HCT116 (cell line): ENCODE data around the gene EPHA4. TPM values are rescaled to one million over a fixed set of nuclear protein-coding genes. Genes with fewer than 3 reads are reported as not detected.

ENCODE experiments used
- ATAC-seq: fragments of 200-7000 bp; cut with Tn5 transposase; 2 replicates; pipeline ENCODE4 v1.9.1; 2020; ENCODE audit warnings: mild to moderate bottlenecking, moderate library complexity
- BruUV-seq: library from RNA; stranded (reverse); fragments of 400-500 nt; replicated peaks from 2 replicates; lab custom pipeline; 2021; lab: Mats Ljungman, UMichigan
- CTCF ChIA-PET: fragments of 300-600 bp; sonication (Branson Sonifier 250); formaldehyde crosslinking; loops from one replicate; lab custom pipeline; 2021; ENCODE audit warnings: antibody characterized with exemption; lab: Charles Lee
- POLR2A ChIA-PET: fragments of 300-600, 350-600 bp; sonication (Branson Sonifier 250); formaldehyde crosslinking; loops from one replicate; lab custom pipeline; 2021; ENCODE audit warnings: antibody characterized with exemption; lab: Charles Lee
- RAD21 ChIA-PET, 2 experiments: fragments of 300-600 bp; sonication (Branson Sonifier 250); formaldehyde crosslinking; loops; one replicate each; lab custom pipeline; 2023; ENCODE audit warnings: low total read pairs in 2 of 2; ENCODE audit not compliant: uncharacterized antibody in 2 of 2, unreplicated experiment in 2 of 2, low non-redundant PET in 1 of 2; lab: Charles Lee
- DNase-seq: peaks from one replicate; pipeline ENCODE4 v3.0.0-alpha.2; 2010; ENCODE audit warnings: low read depth, low spot score
- H2AFZ ChIP-seq: fragments of 200-600 bp; shearing (Covaris generic), sonication (generic); 2 replicates; pipeline ENCODE4 v1.6.1; 2017; ENCODE audit warnings: low read depth, mixed run types, mixed read lengths, antibody characterized with exemption, low read length; ENCODE audit not compliant: poor library complexity, severe bottlenecking
- H3K27ac ChIP-seq: 2 replicates; pipeline ENCODE4 v1.5.1; 2012; ENCODE audit warnings: low read depth, low read length
- H3K27me3 ChIP-seq: fragments of 200-600 bp; sonication (generic); 2 replicates; pipeline ENCODE4 v1.6.1; 2016; ENCODE audit warnings: mixed run types, low read length, mixed read lengths; ENCODE audit not compliant: insufficient read depth
- H3K36me3 ChIP-seq, 2 experiments: fragments of 200-500 bp in 1 of 2; fragments of 200-600 bp in 1 of 2; sonication (Bioruptor generic) in 1 of 2; sonication (generic) in 1 of 2; 2 replicates each; pipeline versions ENCODE4 v1.5.1 to v1.6.1; 2014 to 2016; ENCODE audit warnings: low read length in 2 of 2, inconsistent platforms in 1 of 2, mixed read lengths in 1 of 2, mixed run types in 1 of 2; ENCODE audit not compliant: insufficient read depth in 2 of 2, control insufficient read depth in 1 of 2
- H3K4me1 ChIP-seq, 2 experiments: fragments of 200-600 bp in 1 of 2; sonication (generic) in 1 of 2; 2 replicates each; pipeline versions ENCODE4 v1.5.1 to v1.6.1; 2012 to 2017; ENCODE audit warnings: low read length in 2 of 2, inconsistent platforms in 1 of 2, mild to moderate bottlenecking in 1 of 2, mixed read lengths in 1 of 2, mixed run types in 1 of 2, moderate library complexity in 1 of 2; ENCODE audit not compliant: insufficient read depth in 2 of 2, control insufficient read depth in 1 of 2
- H3K4me2 ChIP-seq: fragments of 200-600 bp; sonication (generic); 2 replicates; pipeline ENCODE4 v1.6.1; 2017; ENCODE audit warnings: mixed run types, low read length, mixed read lengths
- H3K4me3 ChIP-seq, 2 experiments: fragments of 200-600 bp in 1 of 2; sonication (generic) in 1 of 2; replicated peaks in 1 of 2; 2 replicates each; pipeline ENCODE4 v1.5.1; 2011 to 2016; ENCODE audit warnings: low read length in 2 of 2, control low read depth in 1 of 2, low read depth in 1 of 2, mild to moderate bottlenecking in 1 of 2, mixed read lengths in 1 of 2, mixed run types in 1 of 2
- H3K79me2 ChIP-seq: fragments of 200-600 bp; sonication (generic); 2 replicates; pipeline ENCODE4 v1.6.1; 2017; ENCODE audit warnings: mild to moderate bottlenecking, mixed run types, low read length, moderate library complexity, mixed read lengths; ENCODE audit not compliant: insufficient read depth
- H3K9ac ChIP-seq: fragments of 200-600 bp; sonication (generic); 2 replicates; pipeline ENCODE4 v1.6.1; 2016; ENCODE audit warnings: low read length, mixed read lengths
- H3K9me2 ChIP-seq: fragments of 200-600 bp; sonication (generic), shearing (Covaris generic); 2 replicates; pipeline ENCODE4 v1.6.1; 2017; ENCODE audit warnings: mixed run types, mild to moderate bottlenecking, moderate library complexity; ENCODE audit not compliant: insufficient read depth
- H3K9me3 ChIP-seq, 2 experiments: fragments of 200-500 bp in 1 of 2; fragments of 200-600 bp in 1 of 2; sonication (Bioruptor generic) in 1 of 2; sonication (generic) in 1 of 2; 2 replicates each; pipeline ENCODE4 v1.6.1; 2014 to 2017; ENCODE audit warnings: low read length in 2 of 2, mixed read lengths in 2 of 2, inconsistent platforms in 1 of 2, low read depth in 1 of 2, mild to moderate bottlenecking in 1 of 2, mixed run types in 1 of 2, moderate library complexity in 1 of 2; ENCODE audit not compliant: control insufficient read depth in 1 of 2, insufficient read depth in 1 of 2
- H4K20me1 ChIP-seq: fragments of 200-600 bp; sonication (generic), shearing (Covaris generic); 2 replicates; pipeline ENCODE4 v1.6.1; 2017; ENCODE audit warnings: mixed run types, mild to moderate bottlenecking, moderate library complexity; ENCODE audit not compliant: insufficient read depth
- CBX3 ChIP-seq: IDR thresholded peaks from 2 replicates; pipeline ENCODE4 v1.6.1; 2012; ENCODE audit warnings: low read depth
- ELF1 ChIP-seq: IDR thresholded peaks from 2 replicates; pipeline ENCODE4 v1.6.1; 2012; ENCODE audit warnings: low read depth, borderline replicate concordance
- EZH2phosphoT487 ChIP-seq: fragments of 200-600 bp; IDR thresholded peaks from 2 replicates; pipeline ENCODE4 v1.6.1; 2018; ENCODE audit warnings: antibody characterized with exemption, borderline replicate concordance
- JUND ChIP-seq: IDR thresholded peaks from 2 replicates; pipeline ENCODE4 v1.6.1; 2012
- POLR2AphosphoS5 ChIP-seq: IDR thresholded peaks from 2 replicates; pipeline ENCODE4 v1.6.1; 2011; ENCODE audit warnings: mild to moderate bottlenecking, low read depth, low read length, moderate library complexity
- RAD21 ChIP-seq: IDR thresholded peaks from 2 replicates; pipeline ENCODE4 v1.6.1; 2012; ENCODE audit warnings: low read depth, mild to moderate bottlenecking
- SRF ChIP-seq: IDR thresholded peaks from 2 replicates; pipeline ENCODE4 v1.6.1; 2012; ENCODE audit warnings: low read depth
- ZFX ChIP-seq: fragments of 450-650 bp; IDR thresholded peaks from 2 replicates; pipeline ENCODE4 v1.6.1; 2017
- intact Hi-C: fragments of 100-400 bp; cut with micrococcal nuclease; formaldehyde crosslinking; loops from 2 replicates; pipeline ENCODE4 v1.10.0; 2022
- total RNA-seq: library from RNA; stranded (reverse); gene quantifications from one replicate; pipeline ENCODE4 v1.2.1, GENCODE V29; 2021; ENCODE audit not compliant: unreplicated experiment
- TF ChIP-seq, protein P1 (sequence below): IDR thresholded peaks from 2 replicates; pipeline ENCODE4 v1.6.1; 2011; ENCODE audit warnings: mild to moderate bottlenecking, low read length, moderate library complexity; ENCODE audit not compliant: insufficient replicate concordance; ENCODE audit errors: extremely low read depth

The EPHA4 gene
- total RNA-seq, 1 experiment from 2014 or later = 3.5 TPM

- TF ChIP-seq, protein P1, sequence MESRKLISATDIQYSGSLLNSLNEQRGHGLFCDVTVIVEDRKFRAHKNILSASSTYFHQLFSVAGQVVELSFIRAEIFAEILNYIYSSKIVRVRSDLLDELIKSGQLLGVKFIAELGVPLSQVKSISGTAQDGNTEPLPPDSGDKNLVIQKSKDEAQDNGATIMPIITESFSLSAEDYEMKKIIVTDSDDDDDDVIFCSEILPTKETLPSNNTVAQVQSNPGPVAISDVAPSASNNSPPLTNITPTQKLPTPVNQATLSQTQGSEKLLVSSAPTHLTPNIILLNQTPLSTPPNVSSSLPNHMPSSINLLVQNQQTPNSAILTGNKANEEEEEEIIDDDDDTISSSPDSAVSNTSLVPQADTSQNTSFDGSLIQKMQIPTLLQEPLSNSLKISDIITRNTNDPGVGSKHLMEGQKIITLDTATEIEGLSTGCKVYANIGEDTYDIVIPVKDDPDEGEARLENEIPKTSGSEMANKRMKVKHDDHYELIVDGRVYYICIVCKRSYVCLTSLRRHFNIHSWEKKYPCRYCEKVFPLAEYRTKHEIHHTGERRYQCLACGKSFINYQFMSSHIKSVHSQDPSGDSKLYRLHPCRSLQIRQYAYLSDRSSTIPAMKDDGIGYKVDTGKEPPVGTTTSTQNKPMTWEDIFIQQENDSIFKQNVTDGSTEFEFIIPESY = no peak
- TF ChIP-seq CBX3 = no peak
- TF ChIP-seq EZH2phosphoT487 = no peak
- TF ChIP-seq ZFX = no peak
- no peak for TF ChIP-seq RAD21
- no peak for TF ChIP-seq SRF
- no peak for TF ChIP-seq JUND
Observed at GRCh38 chr2:221552291-221552690, 19.8 kb downstream of the EPHA4 start (continued).

DNA sequence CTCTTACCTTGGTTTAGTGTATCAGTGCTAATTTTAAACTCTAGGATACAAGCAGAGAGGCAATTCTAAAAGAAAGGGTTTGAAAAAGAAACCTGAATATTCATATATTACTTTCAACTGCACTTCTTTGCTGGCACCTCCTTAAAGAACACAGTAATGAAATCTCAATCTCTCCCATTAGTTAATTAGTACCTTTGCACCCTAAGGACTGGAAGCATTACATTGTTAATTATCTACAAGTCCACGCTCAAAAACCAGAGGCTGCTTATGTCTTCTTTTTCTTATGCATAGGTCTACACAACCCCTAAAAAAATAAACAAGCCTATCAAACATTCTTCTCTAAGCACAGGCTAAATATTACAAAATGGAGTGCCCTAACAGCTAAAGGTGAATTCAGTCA lies 20.2 kb downstream of the EPHA4 start:
- ChIA-PET CTCF (no interaction called here), POLR2A (no interaction called here), RAD21 (no interaction called here)
- Histone ChIP-seq H3K79me2 (no peaks in the 10 kb centered on the region), H4K20me1 (no peaks in the 10 kb centered on the region), H3K9me2 (no peaks in the 10 kb centered on the region), H3K9ac (no peak overlapping the region), H2AFZ (no peak overlapping the region), H3K4me3 (no peak overlapping the region), H3K4me2 (no peak overlapping the region), H3K9me3 (no peaks in the 10 kb centered on the region), H3K4me1 (peaks cover 0 to 3% of the 10 kb centered on the region in 2 experiments; a peak in 1 of 4 replicates), H3K36me3 (no peaks in the 10 kb centered on the region), H3K27me3 (no peaks in the 10 kb centered on the region), H3K27ac (no peak overlapping the region)
- no TSS peak for BruUV-seq
- no peak for DNase-seq
- TF ChIP-seq ELF1 (no peak), POLR2AphosphoS5 (no peak)
- no peak for ATAC-seq
- intact Hi-C loops = no loop called here
